ENCODE data around the gene TMTC2.
"Not testable (repeated sequence)": the region's sequence is repeated elsewhere in the genome, so short reads cannot be mapped to it uniquely, and the experiment has no call there.

Gene TMTC2

DNA sequence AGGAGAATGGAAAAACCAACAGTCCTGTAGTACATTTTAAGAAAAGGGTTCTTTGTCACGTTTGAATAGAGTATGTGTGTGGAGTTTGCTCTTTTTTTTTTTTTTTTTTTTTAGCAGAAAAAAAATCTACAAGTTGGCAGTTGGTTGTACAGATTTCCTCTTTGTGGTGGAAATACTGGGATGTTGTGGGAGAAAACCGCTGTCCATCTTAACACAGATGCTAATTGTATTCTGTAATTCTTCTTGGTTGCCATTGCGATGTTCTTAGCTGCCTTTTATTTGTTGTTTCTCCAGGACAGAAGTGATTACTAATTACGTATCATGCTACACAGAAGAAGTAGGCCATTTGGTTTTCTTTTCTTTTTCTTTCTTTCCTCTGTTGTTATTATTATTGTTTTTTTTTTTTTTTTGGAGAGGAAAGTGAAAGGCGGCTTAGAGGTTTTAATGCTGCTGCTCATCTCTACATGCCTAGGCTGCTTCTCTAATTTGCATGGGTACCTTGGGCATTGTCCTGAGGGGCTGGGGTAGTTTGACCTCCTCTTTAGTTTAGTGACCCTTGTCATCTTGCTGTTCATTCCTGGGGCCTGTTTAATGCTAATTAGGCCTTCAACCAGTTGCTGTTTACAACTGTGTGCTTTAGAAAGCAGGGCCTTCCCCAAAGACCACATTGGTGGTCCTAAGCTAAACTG is 94.7 kb downstream of the TMTC2 start:
- H3K4me1 Mint-ChIP-seq: no peaks in the 10 kb centered on the region
- no peaks in the 10 kb centered on the region for H3K9me3 Mint-ChIP-seq
- H3K36me3 Mint-ChIP-seq: no peaks in the 10 kb centered on the region
- H3K27ac Mint-ChIP-seq: no peak overlapping the region
- ATAC-seq: no peak
- H3K4me3 Mint-ChIP-seq: no peak overlapping the region
- no peaks in the 10 kb centered on the region for H3K27me3 Mint-ChIP-seq

DNA sequence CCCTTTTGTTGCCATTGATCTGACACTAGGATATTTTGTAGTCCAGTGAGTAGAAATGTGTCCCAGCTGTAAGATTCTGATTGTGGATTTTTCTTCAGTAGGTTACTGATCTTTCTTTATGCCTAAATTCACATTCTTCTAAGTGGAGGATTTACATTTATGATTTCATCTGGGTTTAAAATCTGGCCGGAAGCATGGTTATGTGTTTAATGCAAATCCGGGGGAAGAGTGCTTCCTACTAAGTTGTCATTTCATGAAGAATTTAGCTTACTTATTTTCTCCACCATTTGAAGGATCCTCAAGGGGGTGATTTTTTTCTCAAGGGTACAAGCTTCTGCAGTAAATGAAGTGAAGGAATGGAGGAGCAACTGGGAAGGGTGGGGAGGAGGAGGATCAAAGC is 96.7 kb downstream of the TMTC2 start:
- Mint-ChIP-seq H3K36me3 (no peaks in the 10 kb centered on the region), H3K27ac (no peak overlapping the region), H3K27me3 (no peaks in the 10 kb centered on the region), H3K9me3 (no peaks in the 10 kb centered on the region), H3K4me1 (no peaks in the 10 kb centered on the region), H3K4me3 (no peak overlapping the region)
- ATAC-seq: no peak

DNA sequence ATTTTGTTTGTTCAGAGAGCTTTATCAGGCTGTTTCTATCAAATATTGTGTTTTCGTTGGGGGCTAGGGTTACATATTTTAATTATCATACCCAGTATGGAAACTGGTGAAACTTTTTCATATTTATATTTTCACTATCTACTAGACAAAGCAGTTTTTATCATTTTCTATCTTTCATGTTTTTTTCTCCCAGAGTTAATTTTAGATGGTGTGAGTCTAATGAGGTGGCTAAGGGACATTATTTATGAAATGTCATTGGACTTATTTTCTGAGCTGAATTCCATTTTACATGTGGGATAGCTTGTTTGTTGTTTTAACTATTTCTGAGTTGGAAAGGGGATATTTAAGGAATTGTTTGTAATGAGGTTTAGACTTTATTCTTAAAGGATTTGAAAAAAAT is 100.3 kb downstream of the TMTC2 start:
- H3K27ac Mint-ChIP-seq: no peak overlapping the region
- ATAC-seq: no peak
- H3K9me3 Mint-ChIP-seq: no peaks in the 10 kb centered on the region
- H3K4me1 Mint-ChIP-seq: no peaks in the 10 kb centered on the region
- no peak overlapping the region for H3K4me3 Mint-ChIP-seq
- no peaks in the 10 kb centered on the region for H3K36me3 Mint-ChIP-seq
- H3K27me3 Mint-ChIP-seq: no peaks in the 10 kb centered on the region

DNA sequence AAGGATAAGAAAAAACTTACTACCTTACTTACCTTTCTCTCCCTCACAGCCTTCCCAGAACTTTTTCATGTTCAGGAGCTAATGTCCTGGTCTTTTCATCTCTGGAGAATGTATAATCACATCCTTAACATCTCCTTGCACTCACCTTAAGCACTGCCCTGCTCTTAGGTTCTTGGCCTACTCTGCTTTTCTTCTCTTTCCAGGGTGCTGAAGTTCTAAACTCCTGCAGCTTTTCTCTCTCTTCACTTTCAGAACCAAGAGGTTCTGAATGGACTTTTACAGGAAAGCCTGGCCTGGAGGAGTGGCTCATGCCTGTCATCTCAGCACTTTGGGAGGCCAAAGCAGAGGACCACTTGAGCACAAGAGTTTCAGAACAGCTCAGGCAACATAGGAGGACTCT is 101.9 kb downstream of the TMTC2 start:
- no peak for ATAC-seq
- H3K27ac Mint-ChIP-seq: no peak overlapping the region

DNA sequence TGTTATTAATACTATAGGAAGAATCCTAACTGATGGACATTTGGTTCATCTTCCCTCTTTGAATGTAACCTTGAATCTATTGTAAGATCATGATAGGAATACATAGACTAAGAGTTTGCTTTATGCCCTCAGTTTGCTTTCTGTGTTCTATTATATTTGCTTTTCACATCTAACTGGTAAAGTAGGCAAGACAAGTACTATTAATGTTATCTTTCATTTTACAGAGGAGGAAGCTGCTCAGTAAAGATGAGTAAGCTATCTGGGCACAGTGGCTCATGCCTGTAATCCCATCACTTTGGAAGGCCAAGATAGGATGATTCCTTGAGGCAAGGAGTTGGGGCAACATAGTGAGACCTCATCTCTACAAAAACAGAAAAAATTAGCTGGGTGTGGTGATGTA is 103.0 kb downstream of the TMTC2 start:
- H3K27me3 Mint-ChIP-seq: no peaks in the 10 kb centered on the region
- no peak for ATAC-seq
- no peak overlapping the region for H3K27ac Mint-ChIP-seq
- H3K36me3 Mint-ChIP-seq: no peaks in the 10 kb centered on the region
- no peak overlapping the region for H3K4me3 Mint-ChIP-seq
- no peaks in the 10 kb centered on the region for H3K4me1 Mint-ChIP-seq
- H3K9me3 Mint-ChIP-seq: no peaks in the 10 kb centered on the region

More for the DNA sequence above, 101.9 kb downstream of the TMTC2 start:
- no peaks in the 10 kb centered on the region for H3K4me1 Mint-ChIP-seq
- no peaks in the 10 kb centered on the region for H3K9me3 Mint-ChIP-seq
- no peaks in the 10 kb centered on the region for H3K36me3 Mint-ChIP-seq
- H3K27me3 Mint-ChIP-seq: no peaks in the 10 kb centered on the region
- H3K4me3 Mint-ChIP-seq: no peak overlapping the region

GRCh38 chr12:82793751-82794281 is 107.1 kb downstream of the TMTC2 start:
- Mint-ChIP-seq H3K9me3 (no peaks in the 10 kb centered on the region), H3K4me1 (no peaks in the 10 kb centered on the region), H3K27me3 (no peaks in the 10 kb centered on the region), H3K4me3 (no peak overlapping the region), H3K27ac (no peak overlapping the region), H3K36me3 (no peaks in the 10 kb centered on the region)
- ATAC-seq: no peak

- H3K4me1 Mint-ChIP-seq: no peaks in the 10 kb centered on the region
- no peaks in the 10 kb centered on the region for H3K9me3 Mint-ChIP-seq
- no peaks in the 10 kb centered on the region for H3K36me3 Mint-ChIP-seq
- no peak overlapping the region for H3K4me3 Mint-ChIP-seq
- no peak overlapping the region for H3K27ac Mint-ChIP-seq
- no peaks in the 10 kb centered on the region for H3K27me3 Mint-ChIP-seq
- no peak for ATAC-seq
Measured at GRCh38 chr12:82797480-82797879, 110.8 kb downstream of the TMTC2 start.

GRCh38 chr12:82800185-82800584 is 113.5 kb downstream of the TMTC2 start:
- Mint-ChIP-seq H3K4me3 (no peak overlapping the region), H3K27me3 (no peaks in the 10 kb centered on the region), H3K36me3 (no peaks in the 10 kb centered on the region), H3K9me3 (no peaks in the 10 kb centered on the region), H3K27ac (no peak overlapping the region), H3K4me1 (no peaks in the 10 kb centered on the region)
- ATAC-seq: no peak

DNA sequence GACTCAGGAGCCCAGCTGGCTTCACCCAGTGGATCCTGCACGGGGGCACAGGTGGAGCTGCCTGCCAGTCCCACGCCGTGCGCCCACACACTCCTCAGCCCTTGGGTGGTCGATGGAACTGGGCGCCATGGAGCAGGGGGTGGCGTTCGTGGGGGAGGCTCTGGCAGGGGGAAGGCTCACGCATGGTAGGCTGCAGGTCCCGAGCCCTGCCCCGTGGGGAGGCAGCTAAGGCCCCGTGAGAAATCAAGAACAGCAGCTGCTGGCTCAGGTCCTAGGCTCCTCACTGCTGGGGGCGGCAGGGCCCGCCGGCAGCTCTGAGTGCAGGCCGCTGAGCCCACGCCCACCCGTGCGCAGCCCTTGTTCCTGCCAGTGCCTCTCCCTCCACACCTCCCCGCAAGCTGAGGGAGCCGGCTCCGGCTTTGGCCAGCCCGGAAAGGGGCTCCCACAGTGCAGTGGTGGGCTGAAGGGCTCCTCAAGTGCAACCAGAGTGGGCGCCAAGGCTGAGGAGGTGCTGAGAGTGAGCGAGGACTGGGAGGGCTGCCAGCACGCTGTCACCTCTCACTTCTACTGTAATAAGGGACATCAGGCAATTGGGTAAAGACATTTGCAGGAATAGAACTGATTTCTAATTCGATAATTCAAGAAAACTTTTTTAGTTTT is 115.4 kb downstream of the TMTC2 start:
- Mint-ChIP-seq H3K9me3 (no peaks in the 10 kb centered on the region), H3K4me1 (no peaks in the 10 kb centered on the region), H3K27me3 (no peaks in the 10 kb centered on the region), H3K27ac (no peak overlapping the region), H3K36me3 (no peaks in the 10 kb centered on the region), H3K4me3 (no peak overlapping the region)
- no peak for ATAC-seq

DNA sequence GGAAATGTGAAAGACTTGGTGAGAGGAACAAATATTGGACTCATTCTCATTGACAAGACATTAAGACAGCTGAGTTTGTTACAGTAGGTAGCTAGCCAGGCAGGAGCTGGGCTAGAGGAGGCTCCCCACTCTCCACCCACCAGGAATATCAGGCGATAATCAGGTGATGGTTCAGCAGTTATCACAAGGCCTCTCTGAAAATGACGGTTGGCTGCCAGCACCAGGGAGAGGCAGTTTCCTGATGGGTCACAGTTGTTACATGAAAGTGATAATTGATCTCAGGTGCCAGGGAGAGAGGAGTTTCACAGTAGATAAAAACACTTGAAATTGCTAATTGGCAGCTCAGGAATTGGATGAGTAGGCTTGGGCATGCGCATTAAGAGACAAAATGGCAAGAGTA is 116.5 kb downstream of the TMTC2 start:
- Mint-ChIP-seq H3K27ac (no peak overlapping the region), H3K4me1 (no peaks in the 10 kb centered on the region), H3K36me3 (no peaks in the 10 kb centered on the region), H3K4me3 (no peak overlapping the region), H3K9me3 (no peaks in the 10 kb centered on the region), H3K27me3 (no peaks in the 10 kb centered on the region)
- ATAC-seq: no peak

- Mint-ChIP-seq H3K27ac (no peak overlapping the region), H3K4me3 (no peak overlapping the region), H3K9me3 (no peaks in the 10 kb centered on the region), H3K36me3 (no peaks in the 10 kb centered on the region), H3K4me1 (no peaks in the 10 kb centered on the region), H3K27me3 (no peaks in the 10 kb centered on the region)
- no peak for ATAC-seq
Measured at GRCh38 chr12:82804601-82805000, 117.9 kb downstream of the TMTC2 start.

DNA sequence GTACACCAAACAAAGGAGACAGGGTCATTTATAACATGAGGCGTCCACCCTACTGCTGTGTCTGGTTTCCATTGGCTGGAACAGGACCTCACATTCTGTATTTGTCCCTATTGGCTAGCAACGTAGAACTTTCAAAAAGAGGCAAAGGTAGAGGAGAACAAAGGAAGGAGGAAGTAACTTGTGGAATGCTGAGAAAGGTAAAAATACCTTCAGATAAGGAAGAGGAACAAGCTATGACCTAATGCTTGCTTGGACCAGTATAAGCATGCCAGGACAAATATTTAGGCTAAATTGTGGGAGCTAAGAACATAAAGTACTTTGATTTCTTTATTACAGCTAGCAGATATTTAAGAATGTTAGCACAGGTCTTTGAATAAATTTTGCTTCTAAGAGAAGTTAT is 118.3 kb downstream of the TMTC2 start:
- not testable (repeated sequence) for H3K36me3 Mint-ChIP-seq, ATAC-seq, H3K4me3 Mint-ChIP-seq, H3K27ac Mint-ChIP-seq, H3K4me1 Mint-ChIP-seq, H3K27me3 Mint-ChIP-seq, H3K9me3 Mint-ChIP-seq

- ATAC-seq: no peak
- Mint-ChIP-seq H3K9me3 (no peaks in the 10 kb centered on the region), H3K27me3 (no peaks in the 10 kb centered on the region), H3K4me3 (no peak overlapping the region), H3K4me1 (no peaks in the 10 kb centered on the region), H3K27ac (no peak overlapping the region), H3K36me3 (no peaks in the 10 kb centered on the region)
Measured at GRCh38 chr12:82805812-82806497, 119.2 kb downstream of the TMTC2 start.

GRCh38 chr12:82807132-82807737 is 120.5 kb downstream of the TMTC2 start:
- Mint-ChIP-seq H3K9me3 (no peaks in the 10 kb centered on the region), H3K4me1 (no peaks in the 10 kb centered on the region), H3K36me3 (no peaks in the 10 kb centered on the region), H3K27ac (no peak overlapping the region), H3K27me3 (no peaks in the 10 kb centered on the region), H3K4me3 (no peak overlapping the region)
- no peak for ATAC-seq

GRCh38 chr12:82810568-82810967 is 123.9 kb downstream of the TMTC2 start:
- no peaks in the 10 kb centered on the region for H3K9me3 Mint-ChIP-seq
- H3K27ac Mint-ChIP-seq: no peak overlapping the region
- no peaks in the 10 kb centered on the region for H3K27me3 Mint-ChIP-seq
- H3K4me3 Mint-ChIP-seq: no peak overlapping the region
- ATAC-seq: no peak
- H3K4me1 Mint-ChIP-seq: no peaks in the 10 kb centered on the region
- H3K36me3 Mint-ChIP-seq: peaks cover 10% of the 10 kb centered on the region

Measured in stimulated activated memory B cell treated with anti-CD40 and anti-IgM and Interleukin-4, amounts not matched to agents 10 μg/mL and 1 μg/mL and 100 μg/mL, for 72 hours (primary cell).